Measurements from ENCODE around the gene MRPS30.
"Not testable (repeated sequence)": the region's sequence is repeated elsewhere in the genome, so short reads cannot be mapped to it uniquely, and the experiment has no call there.

The MRPS30 gene

DNA sequence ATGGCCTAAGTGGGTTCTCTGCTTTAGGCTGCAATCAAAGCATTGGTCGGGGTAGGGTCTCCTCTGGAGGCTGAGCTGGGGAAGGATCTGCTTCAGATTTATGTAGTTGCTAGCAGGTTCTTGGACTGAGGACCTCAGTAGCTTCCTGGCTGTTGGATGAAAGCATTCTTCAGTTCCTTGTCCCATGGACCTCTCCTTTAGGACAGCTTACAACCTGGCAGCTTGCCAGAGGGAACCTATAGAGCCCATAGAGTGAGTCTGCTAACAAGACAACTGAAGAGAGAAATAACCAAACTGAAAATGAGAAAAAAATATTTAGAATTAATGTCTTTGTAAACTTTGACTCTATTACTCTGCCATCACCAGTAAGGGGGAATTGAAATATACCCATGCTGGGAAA, 12.4 kb downstream of the MRPS30 start:
- no peak for DNase-seq (ENCODE audit: low read depth)

DNA sequence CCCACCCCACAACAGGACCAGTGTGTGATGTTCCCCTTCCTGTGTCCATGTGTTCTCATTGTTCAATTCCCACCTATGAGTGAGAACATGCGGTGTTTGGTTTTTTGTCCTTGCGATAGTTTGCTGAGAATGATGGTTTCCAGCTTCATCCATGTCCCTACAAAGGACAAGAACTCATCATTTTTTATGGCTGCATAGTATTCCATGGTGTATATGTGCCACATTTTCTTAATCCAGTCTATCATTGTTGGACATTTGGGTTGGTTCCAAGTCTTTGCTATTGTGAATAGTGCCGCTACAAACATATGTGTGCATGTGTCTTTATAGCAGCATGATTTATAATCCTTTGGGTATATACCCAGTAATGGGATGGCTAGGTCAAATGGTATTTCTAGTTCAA, 15.9 kb downstream of the MRPS30 start:
- not testable (repeated sequence) for DNase-seq (ENCODE audit: low read depth)

DNA sequence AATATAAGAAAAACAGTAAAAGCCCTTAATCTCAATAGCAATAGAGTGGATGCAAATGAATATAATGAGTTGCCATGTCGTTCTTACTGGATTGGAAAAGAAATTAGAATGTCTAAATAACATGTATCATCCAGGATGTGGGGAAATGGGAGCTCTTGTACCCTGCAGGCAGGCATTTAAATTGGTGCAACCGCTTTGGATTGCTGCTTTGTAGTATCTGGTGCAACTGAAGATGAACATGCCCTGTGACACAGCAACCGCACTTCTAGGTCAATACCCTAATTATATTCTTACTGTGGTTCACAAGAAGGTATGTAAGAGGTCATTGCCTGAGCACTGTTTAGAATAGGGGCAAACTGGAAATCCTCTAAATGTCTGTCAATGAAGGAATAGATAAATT, 18.9 kb downstream of the MRPS30 start:
- DNase-seq (ENCODE audit: low read depth), result no peak

DNA sequence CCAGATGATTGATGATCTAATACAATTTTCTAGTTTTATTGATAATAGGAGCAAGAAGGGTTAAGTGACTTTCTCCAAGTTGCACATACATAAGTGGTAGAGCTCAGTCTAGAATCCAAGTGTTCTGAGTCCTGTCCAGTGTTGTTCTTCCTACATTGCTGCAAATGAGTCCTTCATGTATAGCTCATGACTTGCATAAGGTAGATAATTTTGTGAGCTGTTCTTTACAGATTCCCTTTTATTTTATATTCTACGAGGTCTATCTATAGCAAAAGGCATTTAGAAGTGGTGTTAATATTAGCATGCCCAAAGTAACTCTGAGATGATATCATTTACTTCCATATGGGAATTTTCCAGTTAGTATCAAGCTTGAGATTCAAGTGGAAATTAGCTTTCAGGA, 20.0 kb downstream of the MRPS30 start:
- DNase-seq (ENCODE audit: low read depth), result no peak

DNA sequence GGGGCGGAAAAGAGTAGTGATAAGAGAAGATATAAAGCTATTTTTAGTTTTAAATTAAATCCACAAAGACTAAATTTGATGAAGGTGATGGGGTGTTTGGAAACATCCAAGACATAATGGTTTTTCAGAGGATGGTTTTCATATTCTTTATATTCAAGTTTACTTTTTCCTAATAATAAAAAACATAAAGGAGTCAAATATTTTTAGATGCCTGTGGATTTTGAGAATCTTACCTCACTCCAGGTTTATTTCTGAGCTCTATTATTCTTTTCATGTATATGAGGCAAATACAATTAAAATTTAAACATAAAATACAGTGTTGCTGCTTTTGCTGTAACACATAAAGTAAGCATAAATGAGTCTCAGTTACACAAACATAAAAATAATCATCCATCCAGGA, 22.2 kb downstream of the MRPS30 start:
- DNase-seq (ENCODE audit: low read depth), result no peak

DNA sequence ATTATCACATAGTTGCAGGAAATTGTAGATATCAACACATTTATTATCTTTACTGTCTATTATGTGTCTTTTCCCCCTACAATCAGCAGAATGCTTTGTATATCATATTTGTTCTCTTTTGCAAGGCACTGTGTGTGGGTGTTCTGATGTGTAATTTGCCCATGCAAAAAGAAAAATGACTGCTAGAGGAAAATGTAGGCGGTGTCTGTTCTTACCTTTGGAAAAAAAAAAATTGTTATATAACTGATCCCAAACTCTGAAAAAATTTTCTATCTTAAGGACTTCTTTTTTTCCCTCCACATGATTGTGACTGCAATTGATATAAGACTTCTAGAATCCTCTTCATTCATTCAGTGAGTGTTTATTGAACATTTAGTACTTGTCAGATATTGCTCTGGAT, 24.5 kb downstream of the MRPS30 start:
- DNase-seq (ENCODE audit: low read depth), result no peak

DNA sequence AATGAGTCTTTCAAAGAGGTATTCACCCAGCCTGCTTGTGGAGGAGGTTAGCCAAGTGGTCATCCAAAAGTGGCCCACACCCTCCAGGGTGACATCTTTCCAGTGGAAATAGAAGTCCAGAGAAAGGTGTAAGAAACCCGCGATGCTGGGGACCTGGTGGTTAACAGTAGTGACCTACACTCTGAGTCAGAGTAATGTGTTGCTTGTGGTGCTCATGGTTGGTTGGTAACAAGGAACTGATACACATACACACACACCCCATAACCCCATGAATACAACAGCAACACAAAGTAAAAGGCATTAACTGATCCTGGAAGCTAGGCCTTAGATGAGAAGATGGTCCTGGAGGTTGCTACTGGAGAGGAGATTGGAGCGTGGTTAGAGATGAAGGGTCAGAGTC, 26.9 kb downstream of the MRPS30 start:
- DNase-seq (ENCODE audit: low read depth), result no peak

DNA sequence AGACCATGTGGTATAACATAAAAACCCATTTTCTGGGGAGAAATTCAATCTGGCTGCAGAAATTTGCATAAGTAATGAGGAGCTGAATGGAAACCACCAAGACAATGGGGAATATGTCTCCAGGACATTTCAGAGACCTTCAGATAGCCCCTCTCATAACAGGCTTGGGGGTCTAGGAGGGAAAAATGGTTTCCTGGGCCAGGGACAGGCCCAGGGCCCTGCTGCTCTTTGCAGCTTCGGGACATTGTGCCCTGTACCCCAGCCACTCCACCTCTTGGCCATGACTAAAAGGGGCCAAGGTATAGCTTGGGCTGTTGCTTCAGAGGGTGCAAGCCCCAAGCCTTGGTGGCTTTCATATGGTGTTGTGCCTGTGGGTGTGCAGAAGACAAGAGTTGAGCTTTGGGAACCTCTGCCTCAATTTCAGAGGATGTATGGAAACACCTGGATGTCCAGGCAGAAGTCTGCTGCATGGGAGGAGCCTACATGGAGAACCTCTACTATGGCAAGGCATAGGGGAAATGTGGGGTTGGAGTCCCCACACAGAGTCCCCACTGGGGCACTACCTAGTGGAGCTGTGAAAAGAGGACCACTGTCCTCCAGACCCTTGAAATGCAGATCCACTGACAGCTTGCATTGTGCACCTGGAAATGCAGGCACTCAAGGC, 30.4 kb downstream of the MRPS30 start:
- DNase-seq (ENCODE audit: low read depth), result no peak

DNA sequence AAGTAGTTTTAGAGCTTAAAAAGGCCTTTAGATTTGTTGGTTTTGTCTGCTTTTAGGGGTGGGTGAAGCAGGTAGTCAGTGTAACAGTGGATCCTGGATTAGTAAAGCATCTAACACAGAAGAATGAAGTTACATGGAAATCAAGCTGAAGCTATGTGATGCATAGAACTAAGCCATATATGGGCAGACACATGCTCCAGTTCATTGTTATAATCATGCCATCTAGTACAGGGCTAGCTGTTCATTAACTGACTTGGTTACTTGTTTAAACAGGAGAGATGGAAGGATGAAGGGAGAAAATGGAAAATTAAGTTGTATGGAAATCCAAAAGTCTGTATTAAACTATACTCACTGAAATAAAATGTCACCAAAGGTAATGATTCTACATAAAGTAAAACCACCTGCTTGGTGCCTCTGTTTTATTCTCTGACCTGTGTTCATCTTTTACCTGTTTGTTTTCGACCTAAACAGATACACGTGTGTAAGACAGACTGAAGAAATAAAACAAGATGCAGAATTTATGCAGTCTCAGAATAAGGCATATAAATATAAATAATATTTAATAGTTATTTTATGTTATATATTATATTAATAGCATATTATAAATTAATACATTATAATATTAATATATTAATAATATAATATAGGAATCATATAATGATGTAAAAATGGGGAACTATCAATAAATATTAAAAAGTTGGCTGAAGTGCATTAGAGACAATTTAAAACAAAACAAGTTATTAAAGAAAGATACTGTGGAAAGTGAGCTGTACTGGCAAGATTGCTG, 33.9 kb downstream of the MRPS30 start:
- no peak for DNase-seq (ENCODE audit: low read depth)

DNA sequence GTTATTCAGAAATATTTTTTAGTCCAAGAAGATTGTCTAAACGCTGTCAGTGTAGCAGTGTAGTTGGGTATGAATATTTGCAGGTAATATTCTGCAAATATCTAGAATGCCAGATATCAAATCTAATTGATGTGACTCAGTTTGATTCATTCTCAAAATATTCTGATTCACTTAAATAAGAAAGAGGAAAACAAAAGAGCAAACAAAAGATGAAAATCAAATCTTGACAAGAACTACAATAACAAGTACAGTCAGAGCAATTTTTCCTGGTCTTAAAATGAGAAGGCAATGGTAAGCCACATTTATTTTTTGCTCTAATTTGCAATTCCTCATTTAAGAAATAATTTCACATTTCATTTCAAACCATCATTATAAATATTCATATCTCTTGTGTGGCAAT, 36.0 kb downstream of the MRPS30 start:
- no peak for DNase-seq (ENCODE audit: low read depth)

DNA sequence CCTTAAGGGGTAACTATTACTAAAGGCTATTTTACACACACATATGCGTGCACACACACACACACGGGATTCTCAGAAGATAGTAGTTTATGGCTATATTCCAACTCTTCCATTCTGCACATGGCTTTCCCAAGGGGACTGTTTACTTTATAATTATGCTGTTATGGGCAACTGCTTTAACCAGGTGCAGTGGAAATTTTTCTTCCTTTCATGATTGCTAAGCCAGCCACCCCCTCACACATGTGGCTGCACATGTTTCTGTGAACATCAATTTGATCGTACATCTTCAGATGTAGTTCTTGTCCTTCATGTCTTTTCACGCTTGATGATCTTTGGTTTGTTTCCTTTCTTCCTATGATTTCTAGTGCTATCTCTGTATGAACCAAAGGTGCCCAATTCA, 37.0 kb downstream of the MRPS30 start:
- no peak for DNase-seq (ENCODE audit: low read depth)

DNA sequence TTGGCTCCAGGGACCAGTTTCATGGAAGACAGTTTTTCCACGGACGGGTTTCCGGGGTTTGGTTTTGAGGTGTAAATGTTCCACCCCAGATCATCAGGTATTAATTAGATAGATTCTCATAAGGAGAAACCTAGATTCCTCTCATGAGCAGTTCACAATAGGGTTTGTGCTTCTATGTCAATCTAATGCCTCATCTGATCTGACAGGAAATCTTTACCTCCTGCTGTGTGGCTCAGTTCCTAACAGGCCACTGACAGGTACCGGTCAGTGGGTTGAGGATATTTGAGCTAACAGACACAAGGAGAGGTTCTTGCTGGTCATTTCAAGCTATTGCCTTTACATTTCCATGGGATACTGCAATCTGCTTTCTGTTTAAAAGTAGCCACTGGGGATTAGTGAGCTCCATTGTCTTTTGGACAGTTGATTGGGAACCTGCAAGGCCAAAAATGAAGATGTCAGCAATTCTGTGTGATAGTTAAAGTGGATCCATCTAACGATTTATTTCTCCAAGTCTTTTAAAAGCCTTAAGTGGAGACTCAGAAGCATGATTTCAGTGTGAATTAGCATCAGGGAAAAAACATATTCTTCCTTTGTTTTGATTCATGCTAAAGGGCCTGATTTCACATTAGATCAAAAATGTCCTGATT, 38.6 kb downstream of the MRPS30 start:
- DNase-seq (ENCODE audit: low read depth), result no peak

DNA sequence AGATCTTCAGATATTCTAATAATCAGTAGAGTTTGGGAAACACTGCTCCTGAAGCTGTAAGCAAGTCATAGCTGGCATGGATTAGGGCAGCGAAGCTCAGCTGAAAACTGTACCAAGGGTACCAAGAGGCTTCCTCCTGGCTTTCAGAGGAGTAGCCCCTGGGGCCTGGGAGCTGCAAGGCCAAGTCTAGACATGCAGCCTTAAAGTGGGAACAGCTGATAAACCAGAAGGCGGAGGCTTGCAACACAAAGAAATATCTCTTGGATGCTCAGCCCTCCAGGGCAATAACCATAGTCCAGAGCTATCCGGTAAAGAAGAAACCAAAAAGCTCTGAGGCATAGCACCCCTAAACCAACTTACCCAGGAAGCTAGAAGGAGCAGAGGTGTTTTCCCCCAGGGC, 51.5 kb downstream of the MRPS30 start:
- DNase-seq (ENCODE audit: low read depth), result no peak

DNA sequence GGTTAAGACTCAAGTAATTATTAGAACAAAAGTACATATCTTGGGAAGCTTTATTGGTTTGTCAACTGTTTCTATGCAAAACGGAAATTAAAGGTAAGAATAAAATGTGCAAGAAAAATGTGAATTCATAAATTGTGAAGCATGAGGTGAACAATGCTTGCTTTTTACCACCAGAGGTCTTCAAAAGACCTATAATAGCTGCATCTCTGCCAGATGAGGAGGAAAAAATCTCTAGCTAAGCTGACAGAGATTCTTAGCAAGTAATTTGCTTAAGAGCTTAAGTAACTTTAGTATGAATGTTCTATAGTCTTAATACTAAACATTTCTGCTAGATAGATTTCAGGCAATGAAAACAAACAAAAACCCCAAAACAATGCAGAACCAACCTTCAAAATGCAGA, 54.1 kb downstream of the MRPS30 start:
- no peak for DNase-seq (ENCODE audit: low read depth)
